ENCODE measurements around the gene IL1A. TPM values are rescaled to one million over a fixed set of nuclear protein-coding genes. Genes with fewer than 3 reads are reported as not detected.

IL1A gene
- total and polyA plus RNA-seq, 2 experiments from 2014 or later = 1.4 to 2.3 TPM

- Histone ChIP-seq H3K4me3 (no peak overlapping the region), H3K4me1 (ENCODE audit: insufficient read depth) (peaks cover 3% of the 10 kb centered on the region), H4K20me1 (ENCODE audit: insufficient read depth, poor library complexity, severe bottlenecking) (no peaks in the 10 kb centered on the region), H3K4me2 (no peak overlapping the region), H2AFZ (no peak overlapping the region), H3K9me2 (replicated peaks; ENCODE audit: insufficient read depth) (no peaks in the 10 kb centered on the region), H3K79me2 (no peaks in the 10 kb centered on the region), H3K36me3 (replicated peaks; ENCODE audit: insufficient read depth, low read depth) (no peaks in the 10 kb centered on the region), H3K27me3 (no peaks in the 10 kb centered on the region), H3K27ac (no peak overlapping the region), H3K9me3 (ENCODE audit: low read depth) (no peaks in the 10 kb centered on the region)
- TF ChIP-seq EZH2phosphoT487 (IDR thresholded peaks at IDR 0.05; ENCODE audit: low read depth, severe bottlenecking, unreplicated experiment) (no peak), EZH2 (IDR thresholded peaks at IDR 0.05; ENCODE audit: borderline replicate concordance) (no peak)
- TF ChIP-seq, protein P1, sequence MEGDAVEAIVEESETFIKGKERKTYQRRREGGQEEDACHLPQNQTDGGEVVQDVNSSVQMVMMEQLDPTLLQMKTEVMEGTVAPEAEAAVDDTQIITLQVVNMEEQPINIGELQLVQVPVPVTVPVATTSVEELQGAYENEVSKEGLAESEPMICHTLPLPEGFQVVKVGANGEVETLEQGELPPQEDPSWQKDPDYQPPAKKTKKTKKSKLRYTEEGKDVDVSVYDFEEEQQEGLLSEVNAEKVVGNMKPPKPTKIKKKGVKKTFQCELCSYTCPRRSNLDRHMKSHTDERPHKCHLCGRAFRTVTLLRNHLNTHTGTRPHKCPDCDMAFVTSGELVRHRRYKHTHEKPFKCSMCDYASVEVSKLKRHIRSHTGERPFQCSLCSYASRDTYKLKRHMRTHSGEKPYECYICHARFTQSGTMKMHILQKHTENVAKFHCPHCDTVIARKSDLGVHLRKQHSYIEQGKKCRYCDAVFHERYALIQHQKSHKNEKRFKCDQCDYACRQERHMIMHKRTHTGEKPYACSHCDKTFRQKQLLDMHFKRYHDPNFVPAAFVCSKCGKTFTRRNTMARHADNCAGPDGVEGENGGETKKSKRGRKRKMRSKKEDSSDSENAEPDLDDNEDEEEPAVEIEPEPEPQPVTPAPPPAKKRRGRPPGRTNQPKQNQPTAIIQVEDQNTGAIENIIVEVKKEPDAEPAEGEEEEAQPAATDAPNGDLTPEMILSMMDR (IDR thresholded peaks at IDR 0.05; ENCODE audit: poor library complexity) = no peak
- WGBS (ENCODE audit: low lambda C conversion rate, missing lambda C conversion rate) = 93% methylated on average over 6 of the region's 8 CpGs
- no peak for DNase-seq (ENCODE audit: low spot score)
Measured at GRCh38 chr2:112730216-112730615, 54.1 kb downstream of the IL1A start.

DNA sequence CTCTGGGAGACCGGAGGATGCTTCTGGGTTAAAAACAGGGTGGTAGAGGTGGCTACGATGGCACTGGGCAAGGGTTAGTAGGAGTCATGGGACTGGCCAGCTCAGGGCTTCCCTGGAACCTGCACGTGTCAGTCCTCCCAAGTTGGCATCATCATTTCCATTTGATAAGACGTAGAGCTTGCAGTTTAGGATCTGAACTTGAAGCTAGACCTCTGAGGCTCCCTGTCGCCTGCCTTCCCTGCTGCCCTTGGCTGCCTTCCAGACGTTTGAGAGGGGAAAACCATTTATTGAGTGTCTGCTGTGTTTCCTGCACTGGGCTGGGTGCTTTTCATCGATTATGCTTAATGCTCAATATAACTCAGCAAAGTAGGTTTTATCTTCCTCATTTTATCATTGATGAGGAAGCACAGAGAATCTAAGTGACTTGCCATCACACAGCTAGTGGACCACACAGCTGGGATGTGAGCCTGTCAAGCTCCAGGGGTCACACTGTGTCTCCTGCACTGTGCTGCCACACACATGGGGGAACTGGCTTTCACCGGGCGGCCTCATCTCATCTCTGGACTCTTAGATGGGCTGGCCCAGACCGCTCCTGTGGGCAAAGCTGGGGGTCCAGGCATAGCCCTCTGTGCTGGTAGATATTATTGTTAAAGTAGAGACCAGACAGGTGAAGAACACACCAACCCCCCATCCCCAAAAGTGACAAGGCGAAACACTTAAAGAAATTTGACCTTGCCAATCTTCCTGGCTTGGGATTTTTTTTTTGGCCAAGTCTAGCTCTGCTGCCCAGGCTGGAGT lies 55.7 kb downstream of the IL1A start:
- Histone ChIP-seq H3K27ac (no peak overlapping the region), H4K20me1 (ENCODE audit: insufficient read depth, poor library complexity, severe bottlenecking) (no peaks in the 10 kb centered on the region), H3K4me2 (no peak overlapping the region), H3K79me2 (no peaks in the 10 kb centered on the region), H3K4me3 (no peak overlapping the region), H2AFZ (no peak overlapping the region), H3K36me3 (replicated peaks; ENCODE audit: insufficient read depth, low read depth) (no peaks in the 10 kb centered on the region), H3K9me2 (replicated peaks; ENCODE audit: insufficient read depth) (no peaks in the 10 kb centered on the region), H3K27me3 (no peaks in the 10 kb centered on the region), H3K9me3 (ENCODE audit: low read depth) (no peaks in the 10 kb centered on the region), H3K4me1 (ENCODE audit: insufficient read depth) (no peaks in the 10 kb centered on the region)
- TF ChIP-seq EZH2phosphoT487 (IDR thresholded peaks at IDR 0.05; ENCODE audit: low read depth, severe bottlenecking, unreplicated experiment) (no peak), EZH2 (IDR thresholded peaks at IDR 0.05; ENCODE audit: borderline replicate concordance) (no peak)
- TF ChIP-seq, protein P1 (IDR thresholded peaks at IDR 0.05; ENCODE audit: poor library complexity) = no peak
- no peak for DNase-seq (ENCODE audit: low spot score)
- 71% methylated on average over 11 of the region's 11 CpGs for WGBS (ENCODE audit: low lambda C conversion rate, missing lambda C conversion rate)

GRCh38 chr2:112728029-112728362 lies 56.3 kb downstream of the IL1A start:
- DNase-seq (ENCODE audit: low spot score) = no peak
- Histone ChIP-seq H3K4me1 (ENCODE audit: insufficient read depth) (no peaks in the 10 kb centered on the region), H3K4me3 (no peak overlapping the region), H3K9me3 (ENCODE audit: low read depth) (no peaks in the 10 kb centered on the region), H3K27me3 (no peaks in the 10 kb centered on the region), H3K9me2 (replicated peaks; ENCODE audit: insufficient read depth) (no peaks in the 10 kb centered on the region), H3K4me2 (no peak overlapping the region), H3K27ac (no peak overlapping the region), H2AFZ (no peak overlapping the region), H4K20me1 (ENCODE audit: insufficient read depth, poor library complexity, severe bottlenecking) (no peaks in the 10 kb centered on the region), H3K79me2 (no peaks in the 10 kb centered on the region), H3K36me3 (replicated peaks; ENCODE audit: insufficient read depth, low read depth) (no peaks in the 10 kb centered on the region)
- TF ChIP-seq EZH2 (IDR thresholded peaks at IDR 0.05; ENCODE audit: borderline replicate concordance) (no peak), EZH2phosphoT487 (IDR thresholded peaks at IDR 0.05; ENCODE audit: low read depth, severe bottlenecking, unreplicated experiment) (no peak)
- TF ChIP-seq, protein P1 (IDR thresholded peaks at IDR 0.05; ENCODE audit: poor library complexity) = no peak
- 62% methylated on average over 4 of the region's 4 CpGs for whole genome bisulfite sequencing (ENCODE audit: low lambda C conversion rate, missing lambda C conversion rate)
